ENCODE data around the gene TRAF3IP3.

The TRAF3IP3 gene

GRCh38 chr1:209807509-209807908, 51.7 kb downstream of the TRAF3IP3 start:
- H2AFZ ChIP-seq (ENCODE audit: low read length) = no peak overlapping the region
- H4K20me1 ChIP-seq (ENCODE audit: insufficient read depth, low read length) = no peaks in the 10 kb centered on the region
- no peak overlapping the region for H3K4me3 ChIP-seq (ENCODE audit: low read length)
- no peak overlapping the region for H3K27ac ChIP-seq (ENCODE audit: low read length)
- no peaks in the 10 kb centered on the region for H3K79me2 ChIP-seq (ENCODE audit: low read length)
- no peak for DNase-seq
- no peaks in the 10 kb centered on the region for H3K36me3 ChIP-seq (replicated peaks; ENCODE audit: insufficient read depth, low read length)
- no peaks in the 10 kb centered on the region for H3K4me1 ChIP-seq (ENCODE audit: low read length)
- H3K9me2 ChIP-seq (replicated peaks; ENCODE audit: insufficient read depth, low read length) = no peaks in the 10 kb centered on the region
- no peak overlapping the region for H3K4me2 ChIP-seq (ENCODE audit: low read depth, low read length)
- H3F3A ChIP-seq (ENCODE audit: insufficient read depth, low read length) = no peaks in the 10 kb centered on the region
- no peaks in the 10 kb centered on the region for H3K9me3 ChIP-seq (replicated peaks; ENCODE audit: insufficient read depth, low read length)
- no peaks in the 10 kb centered on the region for H3K27me3 ChIP-seq (replicated peaks; ENCODE audit: insufficient read depth, low read length)
- H3K9ac ChIP-seq (ENCODE audit: low read length) = no peak overlapping the region
- no peak for TF ChIP-seq EZH2 (optimal IDR thresholded peaks at IDR 0.05; ENCODE audit: low read depth, low read length)
- TF ChIP-seq CTCF (IDR thresholded peaks at IDR 0.05; ENCODE audit: low read length) = no peak
- no peak for TF ChIP-seq EZH2phosphoT487 (IDR thresholded peaks at IDR 0.05; ENCODE audit: low read length)

GRCh38 chr1:209808059-209808581, 52.3 kb downstream of the TRAF3IP3 start:
- Histone ChIP-seq H3K4me3 (ENCODE audit: low read length) (no peak overlapping the region), H3K79me2 (ENCODE audit: low read length) (no peaks in the 10 kb centered on the region), H3K36me3 (replicated peaks; ENCODE audit: insufficient read depth, low read length) (no peaks in the 10 kb centered on the region), H4K20me1 (ENCODE audit: insufficient read depth, low read length) (no peaks in the 10 kb centered on the region), H3K27me3 (replicated peaks; ENCODE audit: insufficient read depth, low read length) (no peaks in the 10 kb centered on the region), H3F3A (ENCODE audit: insufficient read depth, low read length) (no peaks in the 10 kb centered on the region), H3K4me2 (ENCODE audit: low read depth, low read length) (no peak overlapping the region), H3K9me2 (replicated peaks; ENCODE audit: insufficient read depth, low read length) (no peaks in the 10 kb centered on the region), H3K27ac (ENCODE audit: low read length) (no peak overlapping the region), H2AFZ (ENCODE audit: low read length) (no peak overlapping the region), H3K9me3 (replicated peaks; ENCODE audit: insufficient read depth, low read length) (no peaks in the 10 kb centered on the region), H3K9ac (ENCODE audit: low read length) (no peak overlapping the region), H3K4me1 (ENCODE audit: low read length) (no peaks in the 10 kb centered on the region)
- no peak for DNase-seq
- TF ChIP-seq EZH2phosphoT487 (IDR thresholded peaks at IDR 0.05; ENCODE audit: low read length) = no peak
- no peak for TF ChIP-seq CTCF (IDR thresholded peaks at IDR 0.05; ENCODE audit: low read length)
- TF ChIP-seq EZH2 (optimal IDR thresholded peaks at IDR 0.05; ENCODE audit: low read depth, low read length) = no peak

GRCh38 chr1:209809611-209810010, 53.8 kb downstream of the TRAF3IP3 start:
- no peaks in the 10 kb centered on the region for H3K4me1 ChIP-seq (ENCODE audit: low read length)
- no peak for DNase-seq
- no peaks in the 10 kb centered on the region for H3F3A ChIP-seq (ENCODE audit: insufficient read depth, low read length)
- TF ChIP-seq EZH2phosphoT487 (IDR thresholded peaks at IDR 0.05; ENCODE audit: low read length) = no peak
- TF ChIP-seq CTCF (IDR thresholded peaks at IDR 0.05; ENCODE audit: low read length) = no peak
- no peak for TF ChIP-seq EZH2 (optimal IDR thresholded peaks at IDR 0.05; ENCODE audit: low read depth, low read length)
- H3K9ac ChIP-seq (ENCODE audit: low read length) = no peak overlapping the region
- H3K4me3 ChIP-seq (ENCODE audit: low read length) = no peak overlapping the region
- no peaks in the 10 kb centered on the region for H3K27me3 ChIP-seq (replicated peaks; ENCODE audit: insufficient read depth, low read length)
- H3K9me2 ChIP-seq (replicated peaks; ENCODE audit: insufficient read depth, low read length) = no peaks in the 10 kb centered on the region
- H3K36me3 ChIP-seq (replicated peaks; ENCODE audit: insufficient read depth, low read length) = no peaks in the 10 kb centered on the region
- no peaks in the 10 kb centered on the region for H3K9me3 ChIP-seq (replicated peaks; ENCODE audit: insufficient read depth, low read length)
- no peak overlapping the region for H3K4me2 ChIP-seq (ENCODE audit: low read depth, low read length)
- H3K79me2 ChIP-seq (ENCODE audit: low read length) = no peaks in the 10 kb centered on the region
- H2AFZ ChIP-seq (ENCODE audit: low read length) = no peak overlapping the region
- no peaks in the 10 kb centered on the region for H4K20me1 ChIP-seq (ENCODE audit: insufficient read depth, low read length)
- H3K27ac ChIP-seq (ENCODE audit: low read length) = no peak overlapping the region
